Caki2 (cell line): ENCODE measurements around the gene PDXP. TPM values are rescaled to one million over a fixed set of nuclear protein-coding genes. Genes with fewer than 3 reads are reported as not detected.
"Not testable (repeated sequence)": the region's sequence is repeated elsewhere in the genome, so short reads cannot be mapped to it uniquely, and the experiment has no call there.

ENCODE experiments used
- DNase-seq: peaks from one replicate; pipeline ENCODE4 v3.0.0-alpha.2; 2015; ENCODE audit warnings: low read depth
- in situ Hi-C: cut with HindIII; loops from 2 replicates; pipeline ENCODE4 v1.10.0; 2016; ENCODE audit warnings: low sequenced_read_pairs, low pct_unique_long_range_greater_than_20kb, mixed read lengths
- total RNA-seq: library from RNA; depleted of rRNA; stranded (reverse); fragments of >200 nt; shearing (Covaris generic); gene quantifications from 2 replicates; pipeline ENCODE4 v1.2.3, GENCODE V29; 2014; ENCODE audit warnings: low replicate concordance; rRNA removed

PDXP gene
- 51.9 and 75.8 TPM in 2 replicates for total RNA-seq

- peak; percentile 100 for DNase-seq
- in situ Hi-C loops = no loop called here
Observed at GRCh38 chr22:37658133-37659065, at the start of gene PDXP. Gene PDXP (plus strand): TSS chr22:37658723. CDS start chr22:37658783, 60 bp downstream.

GRCh38 chr22:37609240-37610152 is 49.0 kb upstream of the PDXP start:
- DNase-seq = no peak
- in situ Hi-C loops = no loop called here

GRCh38 chr22:37610153-37610475 is 48.4 kb upstream of the PDXP start:
- DNase-seq, in situ Hi-C loops: not testable (repeated sequence)

GRCh38 chr22:37610480-37611129 is 47.9 kb upstream of the PDXP start:
- no peak for DNase-seq
- in situ Hi-C loops = no loop called here

GRCh38 chr22:37611207-37611606 is 47.3 kb upstream of the PDXP start:
- no peak for DNase-seq
- in situ Hi-C loops = no loop called here

- peak; percentile 49 for DNase-seq
- in situ Hi-C loops = no loop called here
Observed at GRCh38 chr22:37616201-37617083, 42.1 kb upstream of the PDXP start.

- in situ Hi-C loops = no loop called here
- no peak for DNase-seq
Observed at GRCh38 chr22:37617431-37617830, 41.1 kb upstream of the PDXP start.

- DNase-seq = no peak
- in situ Hi-C loops = no loop called here
Observed at GRCh38 chr22:37618072-37618656, 40.4 kb upstream of the PDXP start.

GRCh38 chr22:37618674-37619073 is 39.8 kb upstream of the PDXP start:
- no peak for DNase-seq
- in situ Hi-C loops = no loop called here

GRCh38 chr22:37619991-37620390 is 38.5 kb upstream of the PDXP start:
- in situ Hi-C loops = no loop called here
- no peak for DNase-seq

- no peak for DNase-seq
- in situ Hi-C loops = no loop called here
Observed at GRCh38 chr22:37621352-37621860, 37.1 kb upstream of the PDXP start.

GRCh38 chr22:37623075-37624016 is 35.2 kb upstream of the PDXP start:
- peak; percentile 45 for DNase-seq
- in situ Hi-C loops = no loop called here

- in situ Hi-C loops = no loop called here
- DNase-seq = no peak
Observed at GRCh38 chr22:37624017-37624365, 34.5 kb upstream of the PDXP start.

GRCh38 chr22:37624876-37625275 is 33.6 kb upstream of the PDXP start:
- in situ Hi-C loops = no loop called here
- no peak for DNase-seq

- DNase-seq = no peak
- in situ Hi-C loops = no loop called here
Observed at GRCh38 chr22:37625737-37626136, 32.8 kb upstream of the PDXP start.

GRCh38 chr22:37626144-37626543 is 32.4 kb upstream of the PDXP start:
- in situ Hi-C loops = no loop called here
- DNase-seq = no peak
